Astrocyte (in vitro differentiated cells and primary cell): ENCODE results near the gene AFF4. TPM values are rescaled to one million over a fixed set of nuclear protein-coding genes. Genes with fewer than 3 reads are reported as not detected.

Experiments used
- DNase-seq: peaks from one replicate; pipeline ENCODE4 v3.0.0-alpha.2; 2010; ENCODE audit warnings: low read depth
- FAIRE-seq: peaks from 2 replicates; lab custom pipeline; 2011; peaks lifted over from hg19 to GRCh38; lab: Jason Lieb, UNC
- H2AFZ ChIP-seq: 2 replicates; pipeline ENCODE4 v1.6.0; 2012; ENCODE audit warnings: low read depth, low read length, inconsistent platforms
- H3K27ac ChIP-seq: 2 replicates; pipeline ENCODE4 v1.5.1; 2011; ENCODE audit warnings: low read depth, low read length, inconsistent platforms
- H3K27me3 ChIP-seq: 2 replicates; pipeline ENCODE4 v1.6.0; 2011; ENCODE audit warnings: low read length, inconsistent platforms; ENCODE audit not compliant: insufficient read depth
- H3K36me3 ChIP-seq: 2 replicates; pipeline ENCODE4 v1.5.1; 2011; ENCODE audit warnings: low read length, inconsistent platforms; ENCODE audit not compliant: insufficient read depth
- H3K4me1 ChIP-seq: 2 replicates; pipeline ENCODE4 v1.5.1; 2011; ENCODE audit warnings: low read length, inconsistent platforms; ENCODE audit not compliant: insufficient read depth
- H3K4me2 ChIP-seq: 2 replicates; pipeline ENCODE4 v1.6.0; 2012; ENCODE audit warnings: low read length, inconsistent platforms
- H3K4me3 ChIP-seq: 2 replicates; pipeline ENCODE4 v1.5.1; 2011; ENCODE audit warnings: low read depth, mild to moderate bottlenecking, low read length, inconsistent platforms; ENCODE audit not compliant: insufficient read depth
- H3K79me2 ChIP-seq: 2 replicates; pipeline ENCODE4 v1.6.0; 2012; ENCODE audit warnings: mild to moderate bottlenecking, low read length, inconsistent platforms; ENCODE audit not compliant: insufficient read depth
- H3K9ac ChIP-seq: 2 replicates; pipeline ENCODE4 v1.6.0; 2012; ENCODE audit warnings: mild to moderate bottlenecking, low read length, inconsistent platforms
- H3K9me3 ChIP-seq: 2 replicates; pipeline ENCODE4 v1.5.1; 2012; ENCODE audit warnings: low read depth, mild to moderate bottlenecking, low read length, inconsistent platforms; ENCODE audit not compliant: insufficient read depth
- H4K20me1 ChIP-seq: 2 replicates; pipeline ENCODE4 v1.6.0; 2012; ENCODE audit warnings: low read length, inconsistent platforms; ENCODE audit not compliant: insufficient read depth
- H3K27ac Mint-ChIP-seq: one replicate; pipeline ENCODE4 v1.8.0; 2021; ENCODE audit warnings: mild to moderate bottlenecking, mixed read lengths; ENCODE audit not compliant: unreplicated experiment
- H3K27me3 Mint-ChIP-seq: one replicate; pipeline ENCODE4 v1.8.0; 2021; ENCODE audit warnings: low read depth, mixed read lengths; ENCODE audit not compliant: unreplicated experiment
- H3K36me3 Mint-ChIP-seq: one replicate; pipeline ENCODE4 v1.8.0; 2021; ENCODE audit warnings: low read depth, mixed read lengths; ENCODE audit not compliant: unreplicated experiment
- H3K4me1 Mint-ChIP-seq: one replicate; pipeline ENCODE4 v1.8.0; 2021; ENCODE audit warnings: low read depth, mixed read lengths; ENCODE audit not compliant: unreplicated experiment
- H3K4me3 Mint-ChIP-seq: one replicate; pipeline ENCODE4 v1.8.0; 2021; ENCODE audit warnings: mild to moderate bottlenecking, moderate library complexity, mixed read lengths; ENCODE audit not compliant: unreplicated experiment
- H3K9me3 Mint-ChIP-seq: one replicate; pipeline ENCODE4 v1.8.0; 2021; ENCODE audit warnings: mild to moderate bottlenecking, mixed read lengths; ENCODE audit not compliant: unreplicated experiment
- EZH2 ChIP-seq: IDR thresholded peaks from 2 replicates; pipeline ENCODE4 v1.6.1; 2012; ENCODE audit warnings: mild to moderate bottlenecking, low read length, inconsistent platforms; ENCODE audit not compliant: insufficient read depth
- total RNA-seq: library from RNA; stranded (reverse); gene quantifications from 2 replicates; pipeline ENCODE4 v1.2.1, GENCODE V29; 2021
- TF ChIP-seq, protein P1 (sequence below): IDR thresholded peaks from 2 replicates; pipeline ENCODE4 v1.5.1; 2011; ENCODE audit warnings: low read depth, mild to moderate bottlenecking, inconsistent platforms, low read length, moderate library complexity; ENCODE audit not compliant: insufficient read depth

AFF4 gene
- total RNA-seq, 1 donor from 2014 or later, result 163 TPM

- Histone ChIP-seq H3K4me1 (peaks cover 6% of the 10 kb centered on the region), H3K4me2 (peak overlapping the region; percentile 87), H3K9me3 (no peaks in the 10 kb centered on the region), H3K27ac (peak overlapping the region; percentile 94), H3K79me2 (peaks cover 19% of the 10 kb centered on the region), H4K20me1 (peaks cover 3% of the 10 kb centered on the region), H3K4me3 (peak overlapping the region; percentile 84), H2AFZ (peak overlapping the region; percentile 66), H3K27me3 (peaks cover 5% of the 10 kb centered on the region), H3K36me3 (peaks cover 5% of the 10 kb centered on the region), H3K9ac (peak overlapping the region; percentile 94)
- TF ChIP-seq, protein P1, sequence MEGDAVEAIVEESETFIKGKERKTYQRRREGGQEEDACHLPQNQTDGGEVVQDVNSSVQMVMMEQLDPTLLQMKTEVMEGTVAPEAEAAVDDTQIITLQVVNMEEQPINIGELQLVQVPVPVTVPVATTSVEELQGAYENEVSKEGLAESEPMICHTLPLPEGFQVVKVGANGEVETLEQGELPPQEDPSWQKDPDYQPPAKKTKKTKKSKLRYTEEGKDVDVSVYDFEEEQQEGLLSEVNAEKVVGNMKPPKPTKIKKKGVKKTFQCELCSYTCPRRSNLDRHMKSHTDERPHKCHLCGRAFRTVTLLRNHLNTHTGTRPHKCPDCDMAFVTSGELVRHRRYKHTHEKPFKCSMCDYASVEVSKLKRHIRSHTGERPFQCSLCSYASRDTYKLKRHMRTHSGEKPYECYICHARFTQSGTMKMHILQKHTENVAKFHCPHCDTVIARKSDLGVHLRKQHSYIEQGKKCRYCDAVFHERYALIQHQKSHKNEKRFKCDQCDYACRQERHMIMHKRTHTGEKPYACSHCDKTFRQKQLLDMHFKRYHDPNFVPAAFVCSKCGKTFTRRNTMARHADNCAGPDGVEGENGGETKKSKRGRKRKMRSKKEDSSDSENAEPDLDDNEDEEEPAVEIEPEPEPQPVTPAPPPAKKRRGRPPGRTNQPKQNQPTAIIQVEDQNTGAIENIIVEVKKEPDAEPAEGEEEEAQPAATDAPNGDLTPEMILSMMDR, result no peak
- no peak for TF ChIP-seq EZH2
- no peaks in the 10 kb centered on the region for H3K9me3 Mint-ChIP-seq
- peaks cover 8% of the 10 kb centered on the region for H3K36me3 Mint-ChIP-seq
- peak overlapping the region; percentile 98 for H3K27ac Mint-ChIP-seq
- peaks cover 14% of the 10 kb centered on the region for H3K4me1 Mint-ChIP-seq
- H3K27me3 Mint-ChIP-seq, result no peaks in the 10 kb centered on the region
- peak overlapping the region; percentile 99 for H3K4me3 Mint-ChIP-seq
- DNase-seq (no peak), FAIRE-seq (no peak)
Measured at GRCh38 chr5:132865668-132866341, 97.6 kb downstream of the AFF4 start.

DNA sequence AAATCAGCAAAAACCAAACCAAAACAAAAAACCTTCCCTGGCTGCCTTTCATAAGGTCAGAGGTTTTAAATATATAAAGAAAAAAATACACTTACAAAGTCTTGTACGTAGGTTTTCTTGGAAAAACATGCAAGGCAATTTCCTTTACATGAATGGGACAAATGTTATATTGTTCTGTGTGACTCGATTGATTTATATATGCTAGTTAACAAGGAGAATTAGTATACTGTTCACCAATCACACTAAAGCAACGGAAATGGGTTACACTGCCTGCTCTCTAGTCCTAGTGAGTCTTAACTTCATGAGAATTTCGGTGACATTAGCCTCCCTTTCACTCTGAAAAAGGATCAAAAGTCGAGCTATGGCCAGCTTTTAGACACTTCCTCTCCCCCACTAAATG, 102.7 kb downstream of the AFF4 start:
- Histone ChIP-seq H3K27me3 (peaks cover 5% of the 10 kb centered on the region), H2AFZ (no peak overlapping the region), H4K20me1 (no peaks in the 10 kb centered on the region), H3K9me3 (no peaks in the 10 kb centered on the region), H3K4me1 (peaks cover 2% of the 10 kb centered on the region), H3K27ac (no peak overlapping the region), H3K4me3 (no peak overlapping the region), H3K79me2 (no peaks in the 10 kb centered on the region), H3K4me2 (no peak overlapping the region), H3K36me3 (no peaks in the 10 kb centered on the region), H3K9ac (no peak overlapping the region)
- H3K4me3 Mint-ChIP-seq, result no peak overlapping the region
- TF ChIP-seq, protein P1, result no peak
- TF ChIP-seq EZH2, result no peak
- peaks cover 2% of the 10 kb centered on the region for H3K4me1 Mint-ChIP-seq
- no peaks in the 10 kb centered on the region for H3K36me3 Mint-ChIP-seq
- no peaks in the 10 kb centered on the region for H3K27me3 Mint-ChIP-seq
- FAIRE-seq, result no peak
- DNase-seq, result no peak
- no peaks in the 10 kb centered on the region for H3K9me3 Mint-ChIP-seq
- no peak overlapping the region for H3K27ac Mint-ChIP-seq

- H3K4me1 Mint-ChIP-seq, result peaks cover 2% of the 10 kb centered on the region
- Histone ChIP-seq H3K27me3 (peaks cover 5% of the 10 kb centered on the region), H3K4me3 (no peak overlapping the region), H3K9ac (no peak overlapping the region), H3K4me1 (no peaks in the 10 kb centered on the region), H3K27ac (no peak overlapping the region), H3K4me2 (no peak overlapping the region), H3K36me3 (no peaks in the 10 kb centered on the region), H3K79me2 (no peaks in the 10 kb centered on the region), H4K20me1 (no peaks in the 10 kb centered on the region), H2AFZ (no peak overlapping the region), H3K9me3 (no peaks in the 10 kb centered on the region)
- FAIRE-seq (no peak), DNase-seq (no peak)
- no peaks in the 10 kb centered on the region for H3K27me3 Mint-ChIP-seq
- H3K9me3 Mint-ChIP-seq, result no peaks in the 10 kb centered on the region
- H3K4me3 Mint-ChIP-seq, result no peak overlapping the region
- H3K27ac Mint-ChIP-seq, result no peak overlapping the region
- no peaks in the 10 kb centered on the region for H3K36me3 Mint-ChIP-seq
- TF ChIP-seq, protein P1, result no peak
- TF ChIP-seq EZH2, result no peak
Measured at GRCh38 chr5:132859889-132860437, 103.5 kb downstream of the AFF4 start.
